ENCODE data around the gene CTLA4. TPM values are rescaled to one million over a fixed set of nuclear protein-coding genes. Genes with fewer than 3 reads are reported as not detected.
A peak's percentile ranks its signal among the peaks of the same experiment; 100 is the strongest.

Gene CTLA4
- polyA plus RNA-seq, 3 donors, result 0.08 TPM; not detected in 2

DNA sequence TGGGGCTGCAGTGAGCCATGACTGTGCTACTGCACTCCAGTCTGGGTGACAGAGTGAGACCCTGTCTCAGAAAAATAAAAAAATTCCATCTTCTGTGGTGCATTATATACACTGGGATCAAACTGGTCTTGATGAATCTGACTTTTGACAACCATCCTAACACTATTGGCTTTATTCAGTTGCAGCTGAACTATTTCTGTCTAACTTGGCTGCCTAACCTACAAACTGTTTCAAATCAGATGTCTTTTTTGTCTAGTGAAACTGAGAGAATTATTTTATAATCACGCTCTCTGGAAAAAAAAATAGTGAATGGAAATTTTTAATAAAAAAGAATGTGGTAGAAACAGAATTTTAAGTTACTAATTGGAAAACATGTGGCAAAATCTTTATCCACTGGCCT is 15.0 kb downstream of the CTLA4 start:
- Histone ChIP-seq H3K27ac (ENCODE audit: low read depth in 1 of 2, low read length in 2 of 2) (no peak overlapping the region), H4K20me1 (ENCODE audit: insufficient read depth, low read length) (no peaks in the 10 kb centered on the region), H3K4me3 (replicated peaks in 1 of 3; ENCODE audit: low read depth in 2 of 3, low read length in 3 of 3) (no peak overlapping the region), H3K79me2 (ENCODE audit: insufficient read depth, low read length) (no peaks in the 10 kb centered on the region), H3K36me3 (replicated peaks in 1 of 2; ENCODE audit: control insufficient read depth in 1 of 2, insufficient read depth in 2 of 2, low read length in 2 of 2) (no peaks in the 10 kb centered on the region), H3K9me3 (replicated peaks in 1 of 2; ENCODE audit: control insufficient read depth in 1 of 2, insufficient read depth in 1 of 2, low read length in 2 of 2) (no peaks in the 10 kb centered on the region), H3K4me2 (replicated peaks; ENCODE audit: extremely low read depth, low read length, poor library complexity, severe bottlenecking) (no peak overlapping the region), H3K9ac (ENCODE audit: insufficient read depth, low read length, poor library complexity, severe bottlenecking) (no peak overlapping the region), H3K27me3 (ENCODE audit: control insufficient read depth in 2 of 2, insufficient read depth in 2 of 2, low read length in 2 of 2) (no peaks in the 10 kb centered on the region), H3K4me1 (ENCODE audit: control insufficient read depth in 1 of 2, insufficient read depth in 2 of 2, low read length in 2 of 2) (peaks cover 48 to 54% of the 10 kb centered on the region in 2 donors), H2AFZ (ENCODE audit: insufficient read depth, low read depth, low read length, poor library complexity, severe bottlenecking) (no peak overlapping the region)
- TF ChIP-seq, protein P1, sequence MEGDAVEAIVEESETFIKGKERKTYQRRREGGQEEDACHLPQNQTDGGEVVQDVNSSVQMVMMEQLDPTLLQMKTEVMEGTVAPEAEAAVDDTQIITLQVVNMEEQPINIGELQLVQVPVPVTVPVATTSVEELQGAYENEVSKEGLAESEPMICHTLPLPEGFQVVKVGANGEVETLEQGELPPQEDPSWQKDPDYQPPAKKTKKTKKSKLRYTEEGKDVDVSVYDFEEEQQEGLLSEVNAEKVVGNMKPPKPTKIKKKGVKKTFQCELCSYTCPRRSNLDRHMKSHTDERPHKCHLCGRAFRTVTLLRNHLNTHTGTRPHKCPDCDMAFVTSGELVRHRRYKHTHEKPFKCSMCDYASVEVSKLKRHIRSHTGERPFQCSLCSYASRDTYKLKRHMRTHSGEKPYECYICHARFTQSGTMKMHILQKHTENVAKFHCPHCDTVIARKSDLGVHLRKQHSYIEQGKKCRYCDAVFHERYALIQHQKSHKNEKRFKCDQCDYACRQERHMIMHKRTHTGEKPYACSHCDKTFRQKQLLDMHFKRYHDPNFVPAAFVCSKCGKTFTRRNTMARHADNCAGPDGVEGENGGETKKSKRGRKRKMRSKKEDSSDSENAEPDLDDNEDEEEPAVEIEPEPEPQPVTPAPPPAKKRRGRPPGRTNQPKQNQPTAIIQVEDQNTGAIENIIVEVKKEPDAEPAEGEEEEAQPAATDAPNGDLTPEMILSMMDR (IDR thresholded peaks at IDR 0.05), result no peak
- Mint-ChIP-seq H3K9me3 (peaks cover 0 to 2% (median 0%) of the 10 kb centered on the region in 7 donors), H3K27me3 (ENCODE audit: low read depth in 3 of 3) (no peaks in the 10 kb centered on the region), H3K27ac (no peak overlapping the region), H3K36me3 (no peaks in the 10 kb centered on the region), H3K4me1 (peaks cover 35% of the 10 kb centered on the region), H3K4me3 (no peak overlapping the region)
- DNase-seq, result no peak
- WGBS (ENCODE audit: insufficient coverage), result no CpG with 5 or more reads among the region's 1 CpG
- intact Hi-C loops (cut with micrococcal nuclease), result no loop called here

DNA sequence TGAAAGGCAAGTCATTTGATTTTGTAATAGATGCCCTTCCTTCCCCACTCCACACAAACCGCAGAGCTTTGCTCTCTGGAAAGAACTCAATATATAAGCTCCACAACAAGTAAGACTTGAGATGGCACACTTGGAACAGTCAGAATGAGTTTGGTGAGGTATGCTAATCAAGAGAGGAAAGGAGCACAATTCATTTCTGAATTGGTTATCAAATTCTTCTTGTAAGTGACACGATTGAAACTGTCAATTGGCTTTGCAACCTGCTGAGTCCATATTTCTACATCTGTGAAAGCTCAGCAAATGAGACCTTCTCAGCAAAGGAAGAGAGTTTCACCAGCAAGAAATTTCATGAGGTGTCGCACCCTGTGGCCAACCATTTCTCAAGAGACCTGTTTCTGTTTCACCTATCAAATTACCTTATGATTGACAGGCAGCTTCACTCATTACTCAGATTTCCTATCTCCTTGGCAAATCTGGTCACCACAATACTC is 19.1 kb downstream of the CTLA4 start:
- DNase-seq, result peak; percentile 38 to 54 (median 39)
- peak overlapping the region in 1 of 2 donors; percentile 66 for H3K4me3 Mint-ChIP-seq
- H3K36me3 ChIP-seq (replicated peaks in 1 of 2; ENCODE audit: control insufficient read depth in 1 of 2, insufficient read depth in 2 of 2, low read length in 2 of 2), result no peaks in the 10 kb centered on the region
- H4K20me1 ChIP-seq (ENCODE audit: insufficient read depth, low read length), result no peaks in the 10 kb centered on the region
- H3K4me1 Mint-ChIP-seq, result peaks cover 72% of the 10 kb centered on the region
- WGBS (ENCODE audit: insufficient coverage), result 11% methylated on average over 1 of the region's 3 CpGs
- H3K27me3 Mint-ChIP-seq (ENCODE audit: low read depth in 3 of 3), result no peaks in the 10 kb centered on the region
- H3K4me2 ChIP-seq (replicated peaks; ENCODE audit: extremely low read depth, low read length, poor library complexity, severe bottlenecking), result peak overlapping the region; percentile 43
- H3K9me3 ChIP-seq (replicated peaks in 1 of 2; ENCODE audit: control insufficient read depth in 1 of 2, insufficient read depth in 1 of 2, low read length in 2 of 2), result no peaks in the 10 kb centered on the region
- peaks cover 67 to 72% of the 10 kb centered on the region in 2 donors for H3K4me1 ChIP-seq (ENCODE audit: control insufficient read depth in 1 of 2, insufficient read depth in 2 of 2, low read length in 2 of 2)
- peak overlapping the region in 1 of 3 experiments; percentile 19 for H3K4me3 ChIP-seq (replicated peaks in 1 of 3; ENCODE audit: low read depth in 2 of 3, low read length in 3 of 3)
- intact Hi-C loops (cut with micrococcal nuclease), result no loop called here
- TF ChIP-seq, protein P1 (IDR thresholded peaks at IDR 0.05), result no peak
- H2AFZ ChIP-seq (ENCODE audit: insufficient read depth, low read depth, low read length, poor library complexity, severe bottlenecking), result no peak overlapping the region
- H3K27ac Mint-ChIP-seq, result peak overlapping the region; percentile 74 to 91 (median 83)
- H3K36me3 Mint-ChIP-seq, result no peaks in the 10 kb centered on the region
- H3K27ac ChIP-seq (ENCODE audit: low read depth in 1 of 2, low read length in 2 of 2), result peak overlapping the region; percentile 17 to 69
- H3K79me2 ChIP-seq (ENCODE audit: insufficient read depth, low read length), result no peaks in the 10 kb centered on the region
- no peak overlapping the region for H3K9ac ChIP-seq (ENCODE audit: insufficient read depth, low read length, poor library complexity, severe bottlenecking)
- peaks cover 0 to 2% (median 0%) of the 10 kb centered on the region in 7 donors for H3K9me3 Mint-ChIP-seq
- no peaks in the 10 kb centered on the region for H3K27me3 ChIP-seq (ENCODE audit: control insufficient read depth in 2 of 2, insufficient read depth in 2 of 2, low read length in 2 of 2)

Measured in CD14-positive monocyte (primary cell).